GM18909 (cell line): Measurements from ENCODE around the gene MRPS27.

Experiments used
- ATAC-seq: cut with Tn5 transposase; IDR thresholded peaks from one replicate; pipeline ENCODE4 v1.9.1; 2021; ENCODE audit warnings: mild to moderate bottlenecking; ENCODE audit not compliant: unreplicated experiment, poor library complexity

MRPS27 gene

GRCh38 chr5:72292411-72292810 is 27.6 kb downstream of the MRPS27 start:
- no peak for ATAC-seq

GRCh38 chr5:72291601-72292000 is 28.4 kb downstream of the MRPS27 start:
- ATAC-seq, result no peak

GRCh38 chr5:72290356-72291133 is 29.5 kb downstream of the MRPS27 start:
- ATAC-seq, result no peak

GRCh38 chr5:72288924-72289323 is 31.1 kb downstream of the MRPS27 start:
- ATAC-seq, result no peak

GRCh38 chr5:72286798-72287197 is 33.2 kb downstream of the MRPS27 start:
- no peak for ATAC-seq

- ATAC-seq, result no peak
These were observed 34.6 kb downstream of the MRPS27 start for GRCh38 chr5:72285424-72285821.

GRCh38 chr5:72284559-72285423 is 35.2 kb downstream of the MRPS27 start:
- ATAC-seq, result no peak

- no peak for ATAC-seq
These were observed 36.7 kb downstream of the MRPS27 start for GRCh38 chr5:72283358-72283757.

GRCh38 chr5:72282878-72283277 is 37.2 kb downstream of the MRPS27 start:
- no peak for ATAC-seq

- no peak for ATAC-seq
These were observed 38.1 kb downstream of the MRPS27 start for GRCh38 chr5:72281764-72282499.

GRCh38 chr5:72281430-72281763 is 38.6 kb downstream of the MRPS27 start:
- no peak for ATAC-seq

GRCh38 chr5:72280581-72281069 is 39.4 kb downstream of the MRPS27 start:
- no peak for ATAC-seq

- no peak for ATAC-seq
These were observed 43.8 kb downstream of the MRPS27 start for GRCh38 chr5:72276219-72276752.

GRCh38 chr5:72273547-72273946 is 46.5 kb downstream of the MRPS27 start:
- no peak for ATAC-seq

- no peak for ATAC-seq
These were observed 47.6 kb downstream of the MRPS27 start for GRCh38 chr5:72272398-72272797.

- ATAC-seq, result no peak
These were observed 48.3 kb downstream of the MRPS27 start for GRCh38 chr5:72271702-72272101.

GRCh38 chr5:72270037-72270436 is 50.0 kb downstream of the MRPS27 start:
- no peak for ATAC-seq

GRCh38 chr5:72269411-72269780 is 50.6 kb downstream of the MRPS27 start:
- ATAC-seq, result no peak

- ATAC-seq, result peak; percentile 47
These were observed 51.2 kb downstream of the MRPS27 start for GRCh38 chr5:72268753-72269410.

GRCh38 chr5:72268260-72268659 is 51.8 kb downstream of the MRPS27 start:
- no peak for ATAC-seq
